DOHH2 (cell line): Measurements from ENCODE around the gene FYCO1.

Source experiments
- EZH2phosphoT487 ChIP-seq: fragments of 200-600 bp; sonication (generic); IDR thresholded peaks from 2 replicates; pipeline ENCODE4 v1.6.1; 2017; ENCODE audit warnings: borderline replicate concordance, mild to moderate bottlenecking, antibody characterized with exemption, low read length, moderate library complexity, mixed read lengths
- TF ChIP-seq, protein P1 (sequence below): fragments of 200-600 bp; sonication (generic); IDR thresholded peaks from one replicate; pipeline ENCODE4 v1.5.1; 2014; ENCODE audit warnings: antibody characterized with exemption, mild to moderate bottlenecking, low read depth, low read length; ENCODE audit not compliant: poor library complexity, severe bottlenecking

DNA sequence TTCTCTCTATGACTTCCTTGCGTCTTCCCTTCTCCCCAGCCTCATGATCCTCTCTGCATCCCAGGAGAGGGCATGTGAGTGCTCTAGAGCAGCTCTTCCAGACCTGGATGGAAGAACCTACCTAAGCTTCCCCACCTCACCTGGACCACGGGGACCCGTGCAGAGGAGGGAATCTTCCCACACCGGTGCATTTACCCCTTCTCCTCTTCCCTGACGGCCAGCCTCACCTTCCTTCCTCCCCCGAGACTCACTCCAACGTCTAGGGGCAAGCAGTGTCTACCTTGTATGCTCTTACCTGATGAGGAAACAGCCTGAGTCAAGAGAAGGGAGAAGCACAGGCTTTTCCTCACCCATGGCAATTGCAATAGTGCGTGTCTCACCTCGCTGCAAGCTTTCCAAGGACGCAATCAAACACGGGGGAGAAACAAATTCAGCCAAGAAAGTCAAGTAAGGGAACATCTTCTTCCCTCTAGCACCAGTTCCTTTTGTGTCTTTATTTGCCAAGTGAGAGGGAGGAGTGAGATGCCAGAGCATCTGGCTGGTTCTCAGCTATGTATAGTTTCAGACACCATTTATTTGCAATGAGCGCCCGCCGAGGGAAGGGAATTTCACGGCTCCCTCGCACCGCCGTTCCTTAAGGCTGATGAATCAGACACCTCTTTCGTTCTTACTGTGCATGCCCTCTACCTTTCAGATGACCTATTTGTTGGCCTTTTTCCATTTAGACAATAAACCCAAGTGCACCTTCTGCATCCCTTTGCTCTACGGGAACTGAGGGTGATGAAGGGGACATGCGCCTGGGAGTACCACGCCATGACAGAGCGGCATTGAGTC is 111.0 kb downstream of the FYCO1 start:
- TF ChIP-seq, protein P1, sequence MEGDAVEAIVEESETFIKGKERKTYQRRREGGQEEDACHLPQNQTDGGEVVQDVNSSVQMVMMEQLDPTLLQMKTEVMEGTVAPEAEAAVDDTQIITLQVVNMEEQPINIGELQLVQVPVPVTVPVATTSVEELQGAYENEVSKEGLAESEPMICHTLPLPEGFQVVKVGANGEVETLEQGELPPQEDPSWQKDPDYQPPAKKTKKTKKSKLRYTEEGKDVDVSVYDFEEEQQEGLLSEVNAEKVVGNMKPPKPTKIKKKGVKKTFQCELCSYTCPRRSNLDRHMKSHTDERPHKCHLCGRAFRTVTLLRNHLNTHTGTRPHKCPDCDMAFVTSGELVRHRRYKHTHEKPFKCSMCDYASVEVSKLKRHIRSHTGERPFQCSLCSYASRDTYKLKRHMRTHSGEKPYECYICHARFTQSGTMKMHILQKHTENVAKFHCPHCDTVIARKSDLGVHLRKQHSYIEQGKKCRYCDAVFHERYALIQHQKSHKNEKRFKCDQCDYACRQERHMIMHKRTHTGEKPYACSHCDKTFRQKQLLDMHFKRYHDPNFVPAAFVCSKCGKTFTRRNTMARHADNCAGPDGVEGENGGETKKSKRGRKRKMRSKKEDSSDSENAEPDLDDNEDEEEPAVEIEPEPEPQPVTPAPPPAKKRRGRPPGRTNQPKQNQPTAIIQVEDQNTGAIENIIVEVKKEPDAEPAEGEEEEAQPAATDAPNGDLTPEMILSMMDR: no peak
- no peak for TF ChIP-seq EZH2phosphoT487
